ENCODE results near the gene RNF32.

Gene RNF32

DNA sequence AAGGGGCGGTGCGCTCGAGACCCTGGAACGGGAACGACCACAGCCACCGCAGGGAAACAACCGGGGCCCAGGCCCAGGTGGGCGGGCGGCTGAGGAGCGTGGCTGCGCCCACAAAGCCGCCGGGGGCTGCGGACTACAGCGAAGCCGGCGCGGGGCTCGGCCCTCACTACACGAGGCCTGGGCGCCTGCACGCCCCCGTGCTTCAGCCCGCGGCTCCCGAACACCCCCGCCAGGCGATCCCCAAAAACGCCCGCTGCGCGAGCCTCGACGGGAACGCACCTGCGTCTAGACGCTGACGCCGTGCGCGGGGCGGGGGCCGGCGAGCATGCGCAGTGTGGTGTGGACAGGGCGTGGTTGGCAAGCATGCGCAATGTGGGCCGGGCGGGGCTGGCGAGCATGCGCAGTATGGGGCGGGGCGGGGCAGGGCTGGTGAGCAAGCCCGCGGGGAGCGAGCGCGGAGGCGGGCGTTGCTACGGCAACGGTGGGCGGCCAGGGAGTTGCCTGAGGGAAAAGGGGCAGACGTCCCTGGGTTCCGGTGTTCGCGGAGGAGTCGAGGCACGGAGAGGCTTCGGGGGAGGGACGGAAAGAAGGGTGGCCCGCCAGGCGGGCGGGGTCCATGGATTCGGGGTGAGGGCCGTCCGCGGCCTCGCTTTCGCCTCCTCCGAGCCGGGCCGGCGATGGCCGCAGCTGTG is at the start of gene RNF32:
Gene RNF32, plus strand, starts transcription at position 518 of the 692 bp plus-strand sequence. CDS start 3,104 bp downstream, outside the sequence.
- no peak for DNase-seq (ENCODE audit: low read depth, low spot score)

DNA sequence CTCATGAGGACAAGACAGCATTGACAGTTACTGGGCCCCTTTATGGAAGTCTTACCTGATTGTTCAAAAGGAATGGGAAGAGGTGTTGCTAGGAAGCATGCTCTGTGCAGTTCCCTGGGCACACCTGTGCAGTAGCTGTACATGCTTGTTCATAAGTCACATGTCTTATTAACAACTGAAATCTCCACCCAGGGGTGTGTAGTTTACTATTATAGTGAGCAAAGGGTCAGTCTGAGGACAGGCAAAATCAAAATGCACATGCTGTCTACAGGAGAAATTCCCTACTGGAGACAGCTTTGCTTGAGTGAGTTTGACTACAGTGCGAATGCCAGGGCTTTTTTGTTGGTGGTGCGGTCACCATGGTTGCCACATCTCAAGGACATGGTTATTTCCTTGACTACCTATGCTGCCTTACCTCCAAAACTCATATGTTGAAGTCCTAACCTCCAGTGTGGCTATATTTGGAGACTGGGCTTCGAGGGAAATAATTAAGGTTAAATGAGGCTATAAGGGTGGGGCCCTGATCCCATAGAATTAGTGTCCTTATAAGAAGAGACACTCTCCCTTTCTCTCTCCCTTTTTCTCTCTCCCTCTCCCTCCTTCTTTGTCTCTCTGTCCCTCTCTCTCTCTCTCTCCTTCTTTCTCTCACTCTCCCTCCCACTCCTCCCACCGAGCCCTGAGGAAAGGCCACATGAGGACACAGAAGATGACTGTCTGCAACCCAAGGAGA is 48.3 kb upstream of the RNF32 start:
- DNase-seq (ENCODE audit: low read depth, low spot score): no peak

DNA sequence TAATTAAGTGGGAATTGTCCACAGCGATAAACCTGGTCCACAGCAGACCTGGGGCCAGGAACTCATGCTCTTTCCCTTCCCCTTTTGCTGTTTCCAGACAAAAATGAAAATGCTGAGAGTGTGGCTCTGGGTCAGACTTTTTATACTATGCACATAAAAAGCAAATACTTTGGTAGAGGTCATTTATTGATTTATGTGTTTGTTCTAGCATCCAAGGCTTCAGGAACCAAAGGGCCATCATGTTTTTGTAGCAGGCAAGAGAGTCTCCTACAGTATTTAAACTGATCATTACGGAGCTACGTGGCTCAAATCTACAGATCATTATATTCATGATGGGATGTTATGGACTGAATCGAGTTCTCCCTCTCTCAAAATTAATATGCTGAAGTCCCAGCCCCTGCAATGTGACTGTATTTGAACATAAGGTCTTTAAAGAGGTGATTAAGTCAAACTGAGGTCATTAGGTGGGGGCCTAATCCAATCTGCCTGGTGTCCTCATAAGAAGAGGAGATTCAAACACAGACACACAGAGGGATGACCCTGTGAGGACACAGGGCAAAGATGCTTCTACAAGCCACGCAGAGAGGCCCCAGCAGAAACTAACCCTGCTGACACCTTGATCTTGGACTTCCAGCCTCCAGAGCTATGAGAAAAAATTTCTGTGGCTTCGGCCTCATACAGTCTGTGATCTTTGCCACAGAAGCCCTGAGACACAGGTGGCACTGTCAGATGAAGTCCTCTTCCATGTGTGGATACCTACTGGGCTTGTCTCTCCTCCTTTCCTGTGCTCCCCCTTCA is 46.1 kb upstream of the RNF32 start:
- no peak for DNase-seq (ENCODE audit: low read depth, low spot score)

DNA sequence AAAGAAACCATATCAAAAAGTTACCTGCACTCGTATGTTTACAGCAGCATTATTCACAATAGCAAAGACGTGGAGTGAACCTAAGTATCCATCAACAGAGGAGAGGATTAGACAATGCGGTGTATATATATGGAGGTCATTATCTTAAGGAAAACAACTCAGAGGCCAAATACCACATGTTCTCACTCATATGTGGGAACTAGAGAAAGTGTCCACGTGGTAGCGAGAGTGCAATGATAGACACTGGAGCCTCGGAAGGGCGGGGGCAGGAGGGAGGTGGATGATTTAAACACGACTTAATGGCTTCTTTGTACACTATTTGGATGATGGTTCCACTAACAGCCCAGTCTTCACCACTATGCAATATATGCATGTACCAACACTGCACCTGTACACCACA is 40.1 kb upstream of the RNF32 start:
- no peak for DNase-seq (ENCODE audit: low read depth, low spot score)

DNA sequence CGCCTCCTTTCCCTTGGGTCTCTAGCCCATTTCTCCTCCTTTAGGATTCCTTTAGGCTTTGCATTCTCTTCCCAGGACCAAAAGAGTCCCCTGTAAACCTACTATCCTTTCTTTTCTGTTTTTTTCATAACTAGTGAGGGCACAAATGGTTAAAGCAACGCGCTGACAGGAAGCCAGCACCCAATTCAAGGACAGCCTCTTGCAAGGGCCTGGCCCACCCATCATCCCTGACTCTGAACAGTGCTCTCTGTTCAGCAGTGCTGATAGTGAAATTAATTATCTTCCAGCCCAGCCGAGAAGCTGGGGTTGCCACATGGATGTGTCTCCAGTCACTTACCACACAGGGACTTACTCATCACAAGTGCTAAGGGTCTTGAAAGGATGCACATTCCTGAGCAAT is 38.3 kb upstream of the RNF32 start:
- DNase-seq (ENCODE audit: low read depth, low spot score): no peak

DNA sequence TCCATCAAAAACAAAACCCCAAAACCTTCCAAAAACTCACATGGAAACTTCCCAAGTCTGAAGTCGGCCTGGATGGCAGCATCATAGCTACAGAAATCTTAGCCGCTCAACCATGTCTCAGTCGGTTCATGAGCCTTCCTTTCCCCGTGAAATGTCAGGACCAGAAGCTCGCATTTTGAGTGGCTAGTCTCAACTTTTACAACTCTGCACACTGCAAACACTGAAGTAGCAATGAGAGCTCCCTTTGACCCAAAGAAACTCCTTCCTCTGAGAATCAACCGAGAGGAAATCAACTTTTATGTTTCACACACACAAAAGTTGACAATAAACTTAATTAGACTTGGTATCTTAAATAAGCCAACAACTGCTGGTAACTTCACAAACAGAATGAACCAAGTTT is 37.6 kb upstream of the RNF32 start:
- DNase-seq (ENCODE audit: low read depth, low spot score): no peak

DNA sequence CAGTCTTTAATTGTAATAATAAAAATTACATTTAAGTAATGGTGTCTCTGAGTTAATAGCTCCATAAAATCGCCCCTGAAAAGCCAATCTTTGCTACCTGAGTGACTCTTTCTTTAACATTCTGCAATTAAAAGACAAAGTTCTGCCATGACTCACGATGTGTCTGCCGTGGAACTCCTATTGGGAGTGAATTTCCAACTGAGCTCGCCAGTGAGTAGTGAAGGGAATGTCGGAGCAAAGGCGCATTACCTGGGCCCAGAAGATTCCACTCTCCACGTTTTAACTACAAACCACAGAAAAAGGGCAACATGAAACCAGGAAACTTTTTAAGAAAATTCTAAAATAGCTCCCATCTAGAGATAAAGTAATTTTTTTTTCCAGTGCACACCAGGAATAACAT is 36.9 kb upstream of the RNF32 start:
- DNase-seq (ENCODE audit: low read depth, low spot score): no peak

DNA sequence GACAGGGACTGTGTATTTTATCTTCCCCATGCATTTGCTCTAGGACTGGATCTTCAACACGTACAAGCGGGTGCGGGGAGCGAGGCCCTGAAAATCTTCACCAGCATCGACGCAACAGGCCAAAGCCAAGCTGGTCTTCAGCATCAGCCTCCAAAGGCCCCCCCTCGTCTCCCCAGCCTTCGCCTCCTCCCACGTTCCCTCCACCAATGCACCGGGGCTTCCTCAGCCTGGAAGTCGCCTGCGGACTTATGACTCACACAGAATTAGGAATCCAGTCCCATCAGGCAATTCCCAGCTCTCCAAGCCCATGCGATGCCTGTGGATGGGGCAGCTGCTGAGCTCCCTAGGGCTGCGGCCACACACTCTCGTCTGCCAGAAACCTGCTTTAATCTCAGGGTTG is 36.3 kb upstream of the RNF32 start:
- DNase-seq (ENCODE audit: low read depth, low spot score): no peak

DNA sequence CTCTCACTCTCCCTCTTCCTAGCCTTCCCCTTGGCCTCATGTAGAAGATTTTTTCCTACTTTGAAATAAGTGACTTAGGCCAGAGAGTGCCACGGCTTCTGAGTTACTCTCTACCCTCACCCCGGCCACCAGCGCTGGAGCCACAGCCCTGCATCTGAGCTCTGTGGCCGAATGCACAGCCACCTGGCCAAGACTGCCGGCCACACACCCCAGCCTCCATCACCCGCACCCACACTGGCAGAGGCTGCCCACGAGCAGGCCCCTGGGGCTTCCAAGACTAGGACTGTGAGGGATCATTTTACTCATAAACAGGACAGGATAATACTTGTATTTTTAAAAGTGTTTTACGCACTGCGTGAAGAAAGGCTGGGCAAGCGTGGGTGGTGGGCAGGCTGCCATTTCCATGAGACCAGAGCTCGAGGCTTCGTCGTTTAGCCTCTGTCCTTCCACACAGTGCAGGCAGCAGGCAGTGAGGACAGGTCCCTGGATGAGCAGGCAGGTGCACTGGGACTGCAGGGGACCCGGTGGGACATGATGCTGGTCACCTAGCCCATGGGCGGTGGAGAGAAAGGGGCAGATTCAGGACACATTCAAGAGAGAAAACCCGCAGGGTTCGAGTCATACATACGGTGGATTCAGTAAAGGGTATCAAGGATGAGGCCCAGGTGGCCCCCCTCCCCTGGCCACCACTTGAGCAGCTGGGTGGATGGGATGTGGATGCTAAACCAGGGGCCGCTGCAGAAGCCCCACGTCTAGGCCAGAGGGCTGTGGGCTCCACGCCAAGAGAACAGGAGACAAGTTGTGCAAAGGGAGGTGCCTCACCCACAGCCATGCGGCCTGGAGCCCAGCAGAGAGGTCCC is 35.5 kb upstream of the RNF32 start:
- DNase-seq (ENCODE audit: low read depth, low spot score): no peak

DNA sequence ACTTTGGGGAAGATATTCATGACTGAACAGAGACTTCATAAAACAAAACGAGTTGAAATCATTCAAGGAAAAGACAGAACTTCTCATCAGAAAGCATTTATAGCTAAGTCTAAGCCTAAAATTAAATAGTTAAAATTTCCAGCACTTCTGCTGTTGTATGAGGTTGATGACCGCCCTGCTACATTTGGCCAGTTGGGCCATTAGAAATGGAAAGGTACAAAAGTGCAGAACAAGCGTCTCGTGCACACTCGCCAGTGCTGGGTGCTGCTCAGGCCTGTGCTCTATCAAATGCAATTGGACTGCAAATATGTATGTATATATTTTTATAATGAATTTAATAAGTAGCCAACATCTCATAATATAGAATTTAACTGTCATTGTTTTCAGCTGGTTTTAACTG is 34.4 kb upstream of the RNF32 start:
- no peak for DNase-seq (ENCODE audit: low read depth, low spot score)

DNA sequence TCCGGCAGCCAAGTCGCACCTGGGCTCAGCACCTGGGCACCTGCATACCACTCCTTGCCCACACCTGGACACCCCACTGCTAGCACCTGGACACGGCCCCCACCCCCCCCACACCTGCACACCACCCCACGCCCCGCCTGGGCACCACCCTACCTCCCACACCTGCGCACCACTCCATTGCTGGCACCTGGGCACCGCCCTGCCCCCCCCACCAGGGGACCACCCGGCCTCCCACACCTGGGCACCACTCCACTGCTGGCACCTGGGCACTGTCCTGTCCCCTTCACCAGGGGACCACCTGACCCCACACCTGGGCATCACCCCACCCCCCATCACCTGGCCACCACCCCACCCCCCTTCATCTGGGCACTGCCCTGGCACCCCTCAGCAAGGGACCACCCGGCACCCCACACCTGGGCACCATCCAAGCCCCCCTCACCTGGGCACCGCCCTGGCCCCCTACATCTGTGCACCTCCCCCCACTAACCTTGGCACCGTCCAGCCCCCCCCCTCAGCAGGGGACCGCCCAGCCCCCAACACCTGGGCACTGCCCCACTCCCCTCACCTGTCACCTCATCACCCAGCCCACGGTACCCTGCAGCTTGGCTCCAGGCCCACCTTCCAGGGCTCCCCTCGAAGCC is 33.8 kb upstream of the RNF32 start:
- no peak for DNase-seq (ENCODE audit: low read depth, low spot score)

DNA sequence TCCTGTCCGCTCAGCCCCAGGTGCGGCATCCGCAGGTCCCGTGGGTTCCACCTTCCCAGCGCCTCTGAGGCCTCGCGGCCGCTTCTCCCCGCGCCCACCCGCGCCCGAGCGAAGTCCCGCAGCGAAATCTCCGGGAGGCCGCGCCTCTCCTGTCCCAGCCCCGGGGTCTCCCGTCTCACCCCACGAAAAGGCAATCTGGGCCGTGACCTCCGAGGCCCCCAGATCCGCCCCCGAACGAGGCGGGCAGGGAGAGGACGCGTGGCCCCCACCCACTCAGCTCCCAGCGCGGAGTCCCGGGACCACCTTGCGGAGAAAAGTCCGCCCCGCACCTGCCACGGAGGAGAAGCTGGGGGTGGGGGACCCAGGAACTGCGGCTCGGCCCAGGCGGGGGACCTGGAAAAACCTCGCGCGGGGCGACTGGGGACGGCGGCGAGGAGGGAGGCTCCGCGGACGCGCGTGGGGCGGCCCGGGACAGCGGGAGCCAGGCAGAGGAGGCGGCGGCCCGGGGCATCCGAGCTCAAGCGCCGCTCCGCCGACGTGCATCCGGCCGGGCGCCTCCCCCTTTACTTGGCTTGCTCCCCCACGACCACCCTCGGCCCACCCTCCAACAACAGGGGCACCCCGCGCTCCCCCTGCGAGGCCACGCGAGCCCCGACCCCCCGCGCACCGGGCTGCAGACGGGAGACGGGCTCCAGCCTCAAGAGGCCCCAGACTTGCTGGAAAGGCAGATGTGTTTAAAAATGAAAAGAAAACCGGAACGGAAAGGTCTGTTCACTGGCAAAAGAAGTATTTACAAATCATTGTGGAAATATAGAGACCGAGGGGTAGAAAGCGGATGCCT is 33.0 kb upstream of the RNF32 start:
- DNase-seq (ENCODE audit: low read depth, low spot score): no peak

DNA sequence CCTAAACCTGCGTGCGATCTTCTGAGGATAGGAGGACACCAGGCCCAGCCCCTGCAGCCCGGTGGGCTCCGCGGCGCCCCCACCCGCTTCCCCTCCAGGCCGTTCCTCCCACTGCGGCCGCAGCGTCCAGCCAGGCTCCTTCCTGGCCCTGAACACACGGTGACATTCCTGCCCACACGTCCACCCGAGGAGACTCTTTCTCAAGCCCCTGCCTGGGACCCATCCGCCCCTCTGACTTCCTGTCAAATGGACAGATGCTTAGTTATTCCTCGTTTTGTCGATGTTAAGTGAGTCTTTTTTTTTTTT is 32.4 kb upstream of the RNF32 start:
- DNase-seq (ENCODE audit: low read depth, low spot score): no peak

DNA sequence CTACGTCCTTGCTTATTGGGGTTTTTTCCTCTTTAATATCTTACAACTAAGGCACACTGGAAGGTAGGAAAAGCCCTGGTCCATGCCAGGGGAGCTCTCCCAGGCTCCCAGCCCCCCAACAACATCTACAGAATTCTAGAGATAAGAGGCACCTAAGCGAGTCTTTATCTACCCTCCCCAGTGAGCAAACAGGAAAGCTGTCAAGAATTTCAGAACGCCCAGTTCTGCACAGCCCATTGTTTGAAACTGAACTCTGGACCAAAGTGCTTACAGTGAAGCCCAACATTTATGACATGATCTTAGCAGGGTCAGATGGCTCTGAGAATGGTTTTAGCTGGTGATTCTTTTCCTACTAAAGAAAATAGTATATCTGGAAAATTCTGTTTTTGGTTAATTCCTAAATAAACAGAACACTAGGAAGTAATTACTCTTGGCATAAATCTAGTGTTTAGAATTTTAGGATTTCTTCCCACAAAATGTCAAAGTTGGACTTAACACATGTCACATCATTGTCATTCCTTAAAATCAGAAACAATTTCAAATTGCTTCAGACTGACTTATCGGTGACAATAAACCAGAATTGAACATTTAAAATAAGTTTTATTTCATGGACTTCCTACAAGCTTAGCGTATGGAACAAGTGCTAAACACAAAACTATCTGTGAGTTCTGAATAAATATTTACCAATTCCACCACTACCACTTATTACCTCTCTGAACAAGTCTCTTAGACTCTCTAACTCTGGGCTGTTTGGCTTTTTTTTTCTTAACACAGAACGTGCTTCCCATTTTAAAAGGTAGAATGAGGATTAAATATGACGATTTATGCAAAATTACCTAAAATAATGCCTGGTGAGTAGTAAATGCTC is 31.3 kb upstream of the RNF32 start:
- no peak for DNase-seq (ENCODE audit: low read depth, low spot score)

DNA sequence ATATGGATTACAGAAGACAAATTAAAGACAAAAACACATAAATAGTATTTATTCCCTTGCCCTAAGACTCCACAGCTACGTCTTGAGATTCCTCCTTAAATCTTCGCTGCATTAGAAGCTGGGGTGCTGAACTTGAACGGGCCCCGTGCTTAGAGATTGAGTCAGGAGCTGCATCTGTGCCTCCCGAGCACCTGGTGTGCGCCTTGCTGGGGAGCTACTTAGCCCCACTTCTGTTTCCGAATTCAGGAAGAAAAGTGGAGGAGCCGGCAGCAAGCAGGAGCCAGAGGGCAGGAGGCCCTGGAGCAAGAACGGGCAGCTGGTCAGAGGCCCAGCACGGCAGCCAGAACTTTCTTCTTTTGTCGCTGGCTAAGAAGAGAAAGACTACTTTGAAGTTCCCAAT is 30.4 kb upstream of the RNF32 start:
- no peak for DNase-seq (ENCODE audit: low read depth, low spot score)

DNA sequence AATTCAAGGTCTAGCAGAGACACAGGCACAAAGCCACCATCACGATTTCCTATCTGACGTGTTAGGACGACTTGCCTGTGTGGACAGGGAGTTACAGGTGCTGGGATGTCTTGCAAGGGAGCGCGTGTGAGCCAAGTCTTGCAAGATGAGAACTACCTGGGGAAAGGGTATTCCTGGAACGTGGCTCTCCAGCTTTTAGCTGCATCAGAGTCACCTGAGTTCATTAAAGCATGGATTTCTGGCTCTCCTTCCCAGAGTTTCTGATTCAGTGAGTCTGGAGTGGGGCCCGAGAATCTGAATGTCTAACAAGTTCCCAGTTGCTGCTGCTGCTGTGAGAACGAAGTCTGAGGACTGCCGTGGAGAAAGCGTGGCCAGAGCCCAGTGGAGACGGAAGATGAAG is 30.0 kb upstream of the RNF32 start:
- no peak for DNase-seq (ENCODE audit: low read depth, low spot score)

DNA sequence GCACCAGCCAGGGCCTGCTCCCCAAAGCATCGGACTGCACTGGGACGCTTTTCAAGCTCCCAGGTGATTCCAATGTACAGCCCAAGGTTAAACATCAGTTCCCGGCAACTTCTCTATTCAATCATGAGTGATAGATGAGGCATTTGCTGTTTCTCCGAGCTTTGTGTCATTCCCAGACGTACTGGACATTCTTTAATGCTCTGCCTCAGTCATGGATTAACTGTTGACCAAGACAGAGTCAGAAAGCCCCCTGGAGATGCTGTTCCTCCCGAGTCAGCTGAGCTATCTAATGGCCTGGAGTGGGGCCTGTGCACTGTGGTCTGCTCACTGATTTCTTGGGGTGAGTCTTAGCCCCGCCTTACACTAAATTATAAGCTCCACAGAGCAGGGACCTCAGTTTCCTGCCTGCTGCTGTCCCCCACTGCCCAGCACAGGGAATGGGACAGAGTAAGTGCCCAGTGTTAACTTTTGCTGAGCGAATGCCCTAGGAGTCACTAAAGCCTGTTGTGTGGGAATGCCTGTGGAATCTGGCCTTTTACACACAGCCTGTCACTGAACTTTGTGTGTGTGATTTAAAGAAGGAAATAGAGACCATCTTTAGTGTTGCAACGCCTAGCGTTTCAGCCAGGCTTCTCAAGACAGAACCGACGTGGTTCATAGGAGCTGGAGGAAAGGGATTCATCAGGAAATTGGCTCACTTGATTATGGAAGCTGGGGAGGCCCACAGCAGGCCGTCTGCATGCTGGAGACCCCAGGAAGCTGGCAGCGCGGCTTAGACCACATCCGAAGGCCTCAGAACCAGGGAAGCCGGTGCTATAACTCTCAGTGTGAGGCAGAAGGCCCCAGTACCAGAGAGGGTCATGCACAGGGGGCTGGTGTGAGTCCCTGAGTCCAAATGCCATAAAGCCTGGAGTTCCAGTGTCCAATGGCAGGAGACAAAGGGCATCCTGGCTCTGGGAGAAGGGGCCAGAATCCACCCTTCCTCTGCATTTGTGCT is 29.3 kb upstream of the RNF32 start:
- no peak for DNase-seq (ENCODE audit: low read depth, low spot score)

DNA sequence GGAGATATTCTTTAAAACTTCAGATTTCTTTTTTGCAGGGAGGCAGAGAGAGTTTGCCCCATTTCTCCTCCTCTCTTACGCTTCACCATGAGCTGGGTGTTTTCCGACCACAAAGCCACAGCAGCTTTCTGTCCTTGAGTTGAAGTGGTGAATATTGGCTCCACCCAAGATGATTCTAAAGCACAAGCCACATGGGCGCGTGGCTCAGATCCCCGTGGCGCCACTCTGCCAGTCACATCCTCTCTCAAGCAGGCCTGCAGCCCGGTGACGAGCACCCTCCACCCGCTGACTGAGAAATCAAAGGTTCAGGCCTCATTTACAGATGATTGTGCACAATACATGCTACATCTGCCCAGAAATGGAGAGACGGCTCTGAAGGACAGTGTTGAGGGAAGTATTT is 27.6 kb upstream of the RNF32 start:
- no peak for DNase-seq (ENCODE audit: low read depth, low spot score)
